Sciatic nerve (tissue), 2 donors: ENCODE data around the gene XPR1. TPM values are rescaled to one million over a fixed set of nuclear protein-coding genes. Genes with fewer than 3 reads are reported as not detected.
"Not testable (repeated sequence)": the region's sequence is repeated elsewhere in the genome, so short reads cannot be mapped to it uniquely, and the experiment has no call there.

ENCODE experiments used
- ATAC-seq: fragments of 200-7000 bp; cut with Tn5 transposase; one replicate; pipeline ENCODE4 v1.9.1; 2020; ENCODE audit warnings: mild to moderate bottlenecking, moderate library complexity
- DNase-seq: peaks from one replicate; pipeline ENCODE4 v3.0.0-alpha.2; 2020; ENCODE audit warnings: low spot score
- intact Hi-C: fragments of 100-400 bp; cut with DNase I; formaldehyde crosslinking; loops from one replicate; pipeline ENCODE4 v1.14.2; 2022
- total RNA-seq: library from RNA; stranded (reverse); fragmentation: NEBNext Ultra II Directional; extraction: Animal tissue kit (Norgen Biotek cat#: 25700); gene quantifications from one replicate; pipeline ENCODE4 v1.2.1, GENCODE V29; 2021
- donor health status: DM: no; HTN: no; CAD: no.
- donor health status: DM: no; HTN: no; CAD: no.

The XPR1 gene
- total RNA-seq, 1 donor from 2014 or later = 19.9 TPM

- ATAC-seq = no peak
- intact Hi-C loops = no loop called here
Observed at GRCh38 chr1:180633057-180634056, 1.5 kb downstream of the XPR1 start.

GRCh38 chr1:180636138-180636537 lies 4.3 kb downstream of the XPR1 start:
- DNase-seq (no peak), ATAC-seq (no peak)
- intact Hi-C loops = no loop called here

More at GRCh38 chr1:180633057-180634056, 1.5 kb downstream of the XPR1 start:
- no peak for DNase-seq

GRCh38 chr1:180639871-180640270 lies 8.0 kb downstream of the XPR1 start:
- DNase-seq (no peak), ATAC-seq (no peak)
- intact Hi-C loops = no loop called here

- intact Hi-C loops = no loop called here
- ATAC-seq = no peak
Observed at GRCh38 chr1:180640531-180640949, 8.7 kb downstream of the XPR1 start.

GRCh38 chr1:180641662-180642061 lies 9.8 kb downstream of the XPR1 start:
- intact Hi-C loops = no loop called here
- no peak for ATAC-seq
- no peak for DNase-seq

More at GRCh38 chr1:180640531-180640949, 8.7 kb downstream of the XPR1 start:
- no peak for DNase-seq

- intact Hi-C loops = no loop called here
- no peak for DNase-seq
- ATAC-seq = no peak
Observed at GRCh38 chr1:180642781-180643180, 11.0 kb downstream of the XPR1 start.

GRCh38 chr1:180643693-180644092 lies 11.9 kb downstream of the XPR1 start:
- DNase-seq (no peak), ATAC-seq (no peak)
- intact Hi-C loops = no loop called here

GRCh38 chr1:180644526-180645192 lies 12.8 kb downstream of the XPR1 start:
- DNase-seq = no peak
- intact Hi-C loops = no loop called here
- ATAC-seq = no peak

GRCh38 chr1:180645261-180645660 lies 13.4 kb downstream of the XPR1 start:
- DNase-seq, intact Hi-C loops, ATAC-seq: not testable (repeated sequence)

- ATAC-seq = no peak
- DNase-seq = no peak
- intact Hi-C loops = no loop called here
Observed at GRCh38 chr1:180646093-180646492, 14.3 kb downstream of the XPR1 start.

- intact Hi-C loops = no loop called here
- no peak for ATAC-seq
- no peak for DNase-seq
Observed at GRCh38 chr1:180646547-180646946, 14.7 kb downstream of the XPR1 start.

GRCh38 chr1:180652792-180653191 lies 21.0 kb downstream of the XPR1 start:
- DNase-seq (no peak), ATAC-seq (no peak)
- intact Hi-C loops = no loop called here

GRCh38 chr1:180662709-180663108 lies 30.9 kb downstream of the XPR1 start:
- DNase-seq = no peak
- no peak for ATAC-seq
- intact Hi-C loops = no loop called here

GRCh38 chr1:180670681-180671080 lies 38.9 kb downstream of the XPR1 start:
- intact Hi-C loops = no loop called here
- DNase-seq (no peak), ATAC-seq (no peak)

- no peak for ATAC-seq
- DNase-seq = no peak
- intact Hi-C loops = no loop called here
Observed at GRCh38 chr1:180672105-180672504, 40.3 kb downstream of the XPR1 start.

- DNase-seq (no peak), ATAC-seq (no peak)
- intact Hi-C loops = no loop called here
Observed at GRCh38 chr1:180672505-180672904, 40.7 kb downstream of the XPR1 start.

- ATAC-seq (no peak), DNase-seq (no peak)
- intact Hi-C loops = no loop called here
Observed at GRCh38 chr1:180674603-180675530, 43.0 kb downstream of the XPR1 start.

GRCh38 chr1:180675586-180675985 lies 43.8 kb downstream of the XPR1 start:
- intact Hi-C loops = no loop called here
- ATAC-seq (no peak), DNase-seq (no peak)

- intact Hi-C loops = no loop called here
- ATAC-seq = no peak
- no peak for DNase-seq
Observed at GRCh38 chr1:180680558-180681144, 48.8 kb downstream of the XPR1 start.
